Activated B cell treated with CpG ODN at 0.5 μM for 24 hours (primary cell): ENCODE results near the gene FOS. TPM values are rescaled to one million over a fixed set of nuclear protein-coding genes. Genes with fewer than 3 reads are reported as not detected.

Experiments used
- ATAC-seq: fragments of 200-7000 bp; cut with Tn5 transposase; one replicate; pipeline ENCODE4 v1.10.0; 2021; ENCODE audit warnings: low read depth, mild to moderate bottlenecking, moderate library complexity
- CTCF ChIA-PET: fragments of 350-600 bp; sonication (Branson Sonifier 250); formaldehyde crosslinking; loops from one replicate; lab custom pipeline; 2021; ENCODE audit warnings: antibody characterized with exemption; lab: Charles Lee
- POLR2A ChIA-PET: fragments of 350-600 bp; sonication (Branson Sonifier 250); formaldehyde crosslinking; loops from one replicate; lab custom pipeline; 2021; ENCODE audit warnings: antibody characterized with exemption; lab: Charles Lee
- DNase-seq: peaks from one replicate; pipeline ENCODE4 v3.0.0; 2022
- H3K27ac Mint-ChIP-seq: one replicate; pipeline ENCODE4 v1.8.0; 2020; ENCODE audit warnings: mixed read lengths
- H3K27me3 Mint-ChIP-seq: one replicate; pipeline ENCODE4 v1.8.0; 2021; ENCODE audit warnings: mixed read lengths
- H3K36me3 Mint-ChIP-seq: one replicate; pipeline ENCODE4 v1.8.0; 2021; ENCODE audit warnings: low read depth, mixed read lengths
- H3K4me1 Mint-ChIP-seq: one replicate; pipeline ENCODE4 v1.8.0; 2021; ENCODE audit warnings: mixed read lengths
- H3K4me3 Mint-ChIP-seq: one replicate; pipeline ENCODE4 v1.8.0; 2020; ENCODE audit warnings: mild to moderate bottlenecking, mixed read lengths
- H3K9me3 Mint-ChIP-seq: one replicate; pipeline ENCODE4 v1.8.0; 2020; ENCODE audit warnings: mixed read lengths
- CTCF ChIP-seq: fragments of 200-600 bp; IDR thresholded peaks from one replicate; pipeline ENCODE4 v1.8.0; 2022; ENCODE audit warnings: antibody characterized with exemption, mild to moderate bottlenecking
- intact Hi-C: fragments of 100-400 bp; cut with micrococcal nuclease; formaldehyde crosslinking; loops from one replicate; pipeline ENCODE4 v1.15.1; 2024
- total RNA-seq: library from RNA; stranded (reverse); gene quantifications from 2 replicates; pipeline ENCODE4 v1.2.3, GENCODE V29; 2022

Gene FOS
- total RNA-seq, 1 donor from 2014 or later: 37.8 TPM

- no peaks in the 10 kb centered on the region for H3K9me3 Mint-ChIP-seq
- no peak for DNase-seq
- no peak for TF ChIP-seq CTCF
- POLR2A ChIA-PET: interaction anchor here (1.4 to 1.8 kb wide), 2 partner anchors 14 kb away, joined by 4 to 5 read pairs; no protein-coding TSS in a partner anchor
- ATAC-seq: no peak
- intact Hi-C loops: loop anchor here (1.0 kb wide), 1 partner anchor 21 kb away; no protein-coding TSS in a partner anchor
- peak overlapping the region; percentile 21 for H3K27ac Mint-ChIP-seq
- no peaks in the 10 kb centered on the region for H3K36me3 Mint-ChIP-seq
- H3K27me3 Mint-ChIP-seq: peaks cover 6% of the 10 kb centered on the region
- H3K4me1 Mint-ChIP-seq: peaks cover 43% of the 10 kb centered on the region
- CTCF ChIA-PET: no interaction called here
- H3K4me3 Mint-ChIP-seq: no peak overlapping the region
These were observed 5.2 kb upstream of the FOS start for GRCh38 chr14:75273272-75274049.

GRCh38 chr14:75274050-75274898, 4.4 kb upstream of the FOS start:
- no peak for TF ChIP-seq CTCF
- intact Hi-C loops: loop anchor here (1.0 kb wide), 1 partner anchor 20 kb away; no protein-coding TSS in a partner anchor
- H3K36me3 Mint-ChIP-seq: peaks cover 6% of the 10 kb centered on the region
- ATAC-seq (no peak), DNase-seq (no peak)
- POLR2A ChIA-PET: interaction anchor here (1.4 to 1.8 kb wide), 2 partner anchors 13 to 15 kb away, joined by 4 to 5 read pairs; no protein-coding TSS in a partner anchor
- peaks cover 46% of the 10 kb centered on the region for H3K4me1 Mint-ChIP-seq
- H3K4me3 Mint-ChIP-seq: peak overlapping the region; percentile 36
- peak overlapping the region; percentile 30 for H3K27ac Mint-ChIP-seq
- H3K27me3 Mint-ChIP-seq: peaks cover 8% of the 10 kb centered on the region
- CTCF ChIA-PET: no interaction called here
- H3K9me3 Mint-ChIP-seq: no peaks in the 10 kb centered on the region

GRCh38 chr14:75274899-75275569, 3.6 kb upstream of the FOS start:
- H3K27me3 Mint-ChIP-seq: peaks cover 10% of the 10 kb centered on the region
- peaks cover 54% of the 10 kb centered on the region for H3K4me1 Mint-ChIP-seq

DNA sequence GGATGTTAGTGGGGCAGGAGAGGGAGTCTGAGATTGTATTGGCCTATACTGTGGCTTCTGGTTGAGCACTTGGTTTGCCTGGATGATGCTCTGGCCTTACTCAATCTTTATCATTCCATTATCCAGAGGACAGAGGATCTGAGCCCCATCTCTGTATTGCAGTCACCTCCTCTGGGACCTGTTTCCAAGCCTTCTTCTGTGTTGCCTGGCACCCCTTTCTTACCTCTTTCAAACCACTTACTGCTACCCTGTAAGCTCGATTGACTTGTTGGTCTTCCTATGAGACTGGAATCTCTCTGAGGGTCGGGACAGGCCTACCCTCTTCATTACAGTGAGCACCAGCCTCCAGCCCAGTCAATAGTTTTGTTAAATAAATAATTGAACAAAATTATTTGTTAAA, 3.0 kb upstream of the FOS start:
- H3K27ac Mint-ChIP-seq: no peak overlapping the region
- no peaks in the 10 kb centered on the region for H3K9me3 Mint-ChIP-seq
- H3K4me1 Mint-ChIP-seq: peaks cover 59% of the 10 kb centered on the region
- TF ChIP-seq CTCF: no peak
- H3K27me3 Mint-ChIP-seq: peaks cover 13% of the 10 kb centered on the region
- DNase-seq (no peak), ATAC-seq (no peak)
- ChIA-PET CTCF (no interaction called here), POLR2A (interaction anchor here (0.6 to 3.6 kb wide), 3 partner anchors 17 to 48 kb away, joined by 3 to 22 read pairs (median 3); no protein-coding TSS in a partner anchor)
- peak overlapping the region; percentile 5 for H3K4me3 Mint-ChIP-seq
- peaks cover 14% of the 10 kb centered on the region for H3K36me3 Mint-ChIP-seq
- intact Hi-C loops: loop anchor here (5.0 kb wide), 1 partner anchor 1513 kb away; a partner anchor contains a TSS

More at GRCh38 chr14:75274899-75275569, 3.6 kb upstream of the FOS start:
- H3K9me3 Mint-ChIP-seq: no peaks in the 10 kb centered on the region
- H3K27ac Mint-ChIP-seq: peak overlapping the region; percentile 30
- ATAC-seq (peak; percentile 18), DNase-seq (no peak)
- ChIA-PET POLR2A (interaction anchor here (1.8 kb wide), 1 partner anchor 16 kb away, joined by 5 read pairs; no protein-coding TSS in a partner anchor), CTCF (no interaction called here)
- peaks cover 9% of the 10 kb centered on the region for H3K36me3 Mint-ChIP-seq
- peak overlapping the region; percentile 36 for H3K4me3 Mint-ChIP-seq
- intact Hi-C loops: loop anchor here (1.0 to 5.0 kb wide), 2 partner anchors 19 to 1513 kb away; a partner anchor contains a TSS
- no peak for TF ChIP-seq CTCF
